ENCODE results near the gene SH3BP2.

SH3BP2 gene

GRCh38 chr4:2837110-2837903 is 44.4 kb downstream of the SH3BP2 start:
- Histone ChIP-seq H3K36me3 (ENCODE audit: control insufficient read depth, low read depth, low read length) (peaks cover 15% of the 10 kb centered on the region), H3K9me3 (ENCODE audit: control insufficient read depth, low read depth, low read length) (no peaks in the 10 kb centered on the region), H3K9ac (ENCODE audit: low read length) (no peak overlapping the region), H3K27ac (ENCODE audit: low read length) (no peak overlapping the region), H3K27me3 (ENCODE audit: control insufficient read depth, insufficient read depth, low read length) (no peaks in the 10 kb centered on the region), H3K4me1 (ENCODE audit: control insufficient read depth, low read depth, low read length) (peaks cover 14% of the 10 kb centered on the region), H3K4me3 (ENCODE audit: low read length) (no peak overlapping the region)

- no peaks in the 10 kb centered on the region for H3K27me3 ChIP-seq (ENCODE audit: control insufficient read depth, insufficient read depth, low read length)
- H3K9me3 ChIP-seq (ENCODE audit: control insufficient read depth, low read depth, low read length): no peaks in the 10 kb centered on the region
- peaks cover 19% of the 10 kb centered on the region for H3K4me1 ChIP-seq (ENCODE audit: control insufficient read depth, low read depth, low read length)
- H3K4me3 ChIP-seq (ENCODE audit: low read length): no peak overlapping the region
- peaks cover 9% of the 10 kb centered on the region for H3K36me3 ChIP-seq (ENCODE audit: control insufficient read depth, low read depth, low read length)
- no peak overlapping the region for H3K27ac ChIP-seq (ENCODE audit: low read length)
- H3K9ac ChIP-seq (ENCODE audit: low read length): no peak overlapping the region
Observed at GRCh38 chr4:2837904-2838496, 45.1 kb downstream of the SH3BP2 start.

GRCh38 chr4:2839060-2839459 is 46.2 kb downstream of the SH3BP2 start:
- no peak overlapping the region for H3K4me3 ChIP-seq (ENCODE audit: low read length)

GRCh38 chr4:2842687-2843262 is 49.9 kb downstream of the SH3BP2 start:
- no peaks in the 10 kb centered on the region for H3K9me3 ChIP-seq (ENCODE audit: control insufficient read depth, low read depth, low read length)
- H3K9ac ChIP-seq (ENCODE audit: low read length): peak overlapping the region; percentile 67
- H3K27me3 ChIP-seq (ENCODE audit: control insufficient read depth, insufficient read depth, low read length): no peaks in the 10 kb centered on the region
- no peak overlapping the region for H3K27ac ChIP-seq (ENCODE audit: low read length)
- H3K4me3 ChIP-seq (ENCODE audit: low read length): peak overlapping the region; percentile 85
- H3K4me1 ChIP-seq (ENCODE audit: control insufficient read depth, low read depth, low read length): peaks cover 13% of the 10 kb centered on the region
- no peaks in the 10 kb centered on the region for H3K36me3 ChIP-seq (ENCODE audit: control insufficient read depth, low read depth, low read length)

More at GRCh38 chr4:2839060-2839459, 46.2 kb downstream of the SH3BP2 start:
- Histone ChIP-seq H3K9me3 (ENCODE audit: control insufficient read depth, low read depth, low read length) (no peaks in the 10 kb centered on the region), H3K4me1 (ENCODE audit: control insufficient read depth, low read depth, low read length) (peaks cover 19% of the 10 kb centered on the region), H3K36me3 (ENCODE audit: control insufficient read depth, low read depth, low read length) (peaks cover 2% of the 10 kb centered on the region), H3K9ac (ENCODE audit: low read length) (no peak overlapping the region), H3K27me3 (ENCODE audit: control insufficient read depth, insufficient read depth, low read length) (no peaks in the 10 kb centered on the region), H3K27ac (ENCODE audit: low read length) (no peak overlapping the region)

GRCh38 chr4:2843263-2843940 is 50.5 kb downstream of the SH3BP2 start, which contains the start of gene ADD1:
ADD1 (plus strand) TSS chr4:2843844; CDS start chr4:2875916, 32,072 bp downstream.
- Histone ChIP-seq H3K4me3 (ENCODE audit: low read length) (peak within 1 kb of the TSS; percentile 85), H3K27ac (ENCODE audit: low read length) (no peak within 1 kb of the TSS), H3K9me3 (ENCODE audit: control insufficient read depth, low read depth, low read length) (no peaks in the 10 kb centered on the region), H3K9ac (ENCODE audit: low read length) (peak within 1 kb of the TSS; percentile 67), H3K36me3 (ENCODE audit: control insufficient read depth, low read depth, low read length) (no peaks in the 10 kb centered on the region), H3K4me1 (ENCODE audit: control insufficient read depth, low read depth, low read length) (peaks cover 9% of the 10 kb centered on the region), H3K27me3 (ENCODE audit: control insufficient read depth, insufficient read depth, low read length) (no peaks in the 10 kb centered on the region)

- no peaks in the 10 kb centered on the region for H3K36me3 ChIP-seq (ENCODE audit: control insufficient read depth, low read depth, low read length)
- no peaks in the 10 kb centered on the region for H3K9me3 ChIP-seq (ENCODE audit: control insufficient read depth, low read depth, low read length)
- no peak overlapping the region for H3K27ac ChIP-seq (ENCODE audit: low read length)
- no peaks in the 10 kb centered on the region for H3K27me3 ChIP-seq (ENCODE audit: control insufficient read depth, insufficient read depth, low read length)
- peak overlapping the region; percentile 42 for H3K9ac ChIP-seq (ENCODE audit: low read length)
- H3K4me1 ChIP-seq (ENCODE audit: control insufficient read depth, low read depth, low read length): peaks cover 9% of the 10 kb centered on the region
- H3K4me3 ChIP-seq (ENCODE audit: low read length): peak overlapping the region; percentile 85
Observed at GRCh38 chr4:2843941-2844584, 51.2 kb downstream of the SH3BP2 start.

GRCh38 chr4:2846172-2846571 is 53.3 kb downstream of the SH3BP2 start:
- Histone ChIP-seq H3K9ac (ENCODE audit: low read length) (no peak overlapping the region), H3K27me3 (ENCODE audit: control insufficient read depth, insufficient read depth, low read length) (no peaks in the 10 kb centered on the region), H3K36me3 (ENCODE audit: control insufficient read depth, low read depth, low read length) (no peaks in the 10 kb centered on the region), H3K4me3 (ENCODE audit: low read length) (no peak overlapping the region), H3K27ac (ENCODE audit: low read length) (no peak overlapping the region), H3K4me1 (ENCODE audit: control insufficient read depth, low read depth, low read length) (peaks cover 9% of the 10 kb centered on the region), H3K9me3 (ENCODE audit: control insufficient read depth, low read depth, low read length) (no peaks in the 10 kb centered on the region)

- Histone ChIP-seq H3K9ac (ENCODE audit: low read length) (no peak overlapping the region), H3K4me3 (ENCODE audit: low read length) (no peak overlapping the region), H3K27ac (ENCODE audit: low read length) (no peak overlapping the region), H3K36me3 (ENCODE audit: control insufficient read depth, low read depth, low read length) (no peaks in the 10 kb centered on the region), H3K27me3 (ENCODE audit: control insufficient read depth, insufficient read depth, low read length) (no peaks in the 10 kb centered on the region), H3K4me1 (ENCODE audit: control insufficient read depth, low read depth, low read length) (peaks cover 8% of the 10 kb centered on the region), H3K9me3 (ENCODE audit: control insufficient read depth, low read depth, low read length) (no peaks in the 10 kb centered on the region)
Observed at GRCh38 chr4:2847302-2847871, 54.5 kb downstream of the SH3BP2 start.

- H3K27me3 ChIP-seq (ENCODE audit: control insufficient read depth, insufficient read depth, low read length): no peaks in the 10 kb centered on the region
- no peak overlapping the region for H3K4me3 ChIP-seq (ENCODE audit: low read length)
- H3K4me1 ChIP-seq (ENCODE audit: control insufficient read depth, low read depth, low read length): peaks cover 4% of the 10 kb centered on the region
- no peak overlapping the region for H3K27ac ChIP-seq (ENCODE audit: low read length)
- H3K9ac ChIP-seq (ENCODE audit: low read length): no peak overlapping the region
- H3K36me3 ChIP-seq (ENCODE audit: control insufficient read depth, low read depth, low read length): no peaks in the 10 kb centered on the region
- no peaks in the 10 kb centered on the region for H3K9me3 ChIP-seq (ENCODE audit: control insufficient read depth, low read depth, low read length)
Observed at GRCh38 chr4:2848449-2848848, 55.6 kb downstream of the SH3BP2 start.

- no peak overlapping the region for H3K9ac ChIP-seq (ENCODE audit: low read length)
- H3K4me1 ChIP-seq (ENCODE audit: control insufficient read depth, low read depth, low read length): peaks cover 4% of the 10 kb centered on the region
- H3K27me3 ChIP-seq (ENCODE audit: control insufficient read depth, insufficient read depth, low read length): no peaks in the 10 kb centered on the region
- peaks cover 3% of the 10 kb centered on the region for H3K36me3 ChIP-seq (ENCODE audit: control insufficient read depth, low read depth, low read length)
- no peak overlapping the region for H3K4me3 ChIP-seq (ENCODE audit: low read length)
- no peak overlapping the region for H3K27ac ChIP-seq (ENCODE audit: low read length)
- H3K9me3 ChIP-seq (ENCODE audit: control insufficient read depth, low read depth, low read length): no peaks in the 10 kb centered on the region
Observed at GRCh38 chr4:2849267-2850152, 56.6 kb downstream of the SH3BP2 start.
